Activated CD8-positive, alpha-beta T cell treated with anti-CD3 and anti-CD28 coated beads, Interleukin-2, amount 10 ng/mL, durations not matched to agents 7 days and 5 days (primary cell): ENCODE measurements around the gene EXOSC7. TPM values are rescaled to one million over a fixed set of nuclear protein-coding genes. Genes with fewer than 3 reads are reported as not detected.

Source experiments
- ATAC-seq: fragments of 150-1000 bp; cut with Tn5 transposase; one replicate; pipeline ENCODE4 v1.10.0; 2021; ENCODE audit warnings: moderate library complexity
- CTCF ChIA-PET: fragments of 350-600 bp; sonication (Branson Sonifier 250); formaldehyde crosslinking; loops from one replicate; lab custom pipeline; 2021; ENCODE audit warnings: antibody characterized with exemption; lab: Charles Lee
- POLR2A ChIA-PET: fragments of 350-600 bp; sonication (Branson Sonifier 250); formaldehyde crosslinking; loops from one replicate; lab custom pipeline; 2021; ENCODE audit warnings: antibody characterized with exemption; lab: Charles Lee
- DNase-seq: peaks from one replicate; pipeline ENCODE4 v3.0.0-alpha.2; 2020
- H3K27ac Mint-ChIP-seq: one replicate; pipeline ENCODE4 v1.8.0; 2021; ENCODE audit warnings: mild to moderate bottlenecking, mixed read lengths
- H3K27me3 Mint-ChIP-seq: one replicate; pipeline ENCODE4 v1.8.0; 2021; ENCODE audit warnings: low read depth, mixed read lengths
- H3K36me3 Mint-ChIP-seq: one replicate; pipeline ENCODE4 v1.8.0; 2021; ENCODE audit warnings: low read depth, mixed read lengths
- H3K4me1 Mint-ChIP-seq: one replicate; pipeline ENCODE4 v1.8.0; 2021; ENCODE audit warnings: low read depth, mixed read lengths
- H3K4me3 Mint-ChIP-seq: one replicate; pipeline ENCODE4 v1.8.0; 2021; ENCODE audit warnings: mild to moderate bottlenecking, mixed read lengths
- H3K9me3 Mint-ChIP-seq: one replicate; pipeline ENCODE4 v1.8.0; 2022; ENCODE audit warnings: mixed read lengths; ENCODE audit not compliant: insufficient read depth
- total RNA-seq, 2 experiments: library from RNA; stranded (reverse); gene quantifications; one replicate each; pipeline ENCODE4 v1.2.3, GENCODE V29; 2021

The EXOSC7 gene
- total RNA-seq, 2 experiments from 2014 or later: 49.5 to 50.1 TPM

- no peaks in the 10 kb centered on the region for H3K27me3 Mint-ChIP-seq
- ChIA-PET CTCF (no interaction called here), POLR2A (no interaction called here)
- H3K4me1 Mint-ChIP-seq: peaks cover 47% of the 10 kb centered on the region
- no peak overlapping the region for H3K4me3 Mint-ChIP-seq
- ATAC-seq (no peak), DNase-seq (no peak)
- no peak overlapping the region for H3K27ac Mint-ChIP-seq
- H3K9me3 Mint-ChIP-seq: no peaks in the 10 kb centered on the region
- peaks cover 33% of the 10 kb centered on the region for H3K36me3 Mint-ChIP-seq
Observed at GRCh38 chr3:44962621-44963393, 13.2 kb upstream of the EXOSC7 start.

GRCh38 chr3:44963571-44964325, 12.3 kb upstream of the EXOSC7 start:
- ATAC-seq: no peak
- DNase-seq: no peak
- Mint-ChIP-seq H3K27ac (no peak overlapping the region), H3K27me3 (no peaks in the 10 kb centered on the region), H3K4me1 (peaks cover 57% of the 10 kb centered on the region), H3K9me3 (no peaks in the 10 kb centered on the region), H3K36me3 (peaks cover 35% of the 10 kb centered on the region), H3K4me3 (no peak overlapping the region)
- ChIA-PET POLR2A (no interaction called here), CTCF (no interaction called here)

- Mint-ChIP-seq H3K9me3 (no peaks in the 10 kb centered on the region), H3K4me1 (peaks cover 71% of the 10 kb centered on the region), H3K27me3 (no peaks in the 10 kb centered on the region), H3K4me3 (no peak overlapping the region), H3K27ac (no peak overlapping the region), H3K36me3 (peaks cover 42% of the 10 kb centered on the region)
- DNase-seq (no peak), ATAC-seq (no peak)
- ChIA-PET POLR2A (no interaction called here), CTCF (no interaction called here)
Observed at GRCh38 chr3:44965165-44965564, 10.9 kb upstream of the EXOSC7 start.

GRCh38 chr3:44966795-44967278, 9.2 kb upstream of the EXOSC7 start:
- Mint-ChIP-seq H3K27ac (peak overlapping the region; percentile 68), H3K4me1 (peaks cover 86% of the 10 kb centered on the region), H3K36me3 (peaks cover 56% of the 10 kb centered on the region), H3K9me3 (no peaks in the 10 kb centered on the region), H3K27me3 (no peaks in the 10 kb centered on the region), H3K4me3 (peak overlapping the region; percentile 37)
- CTCF ChIA-PET: interaction anchor here (1.3 to 1.8 kb wide), 3 partner anchors 10 to 26 kb away, joined by 4 to 6 read pairs (median 4); no protein-coding TSS in a partner anchor
- ATAC-seq: peak; percentile 66
- no peak for DNase-seq
- POLR2A ChIA-PET: interaction anchor here (0.7 to 1.6 kb wide), 2 partner anchors 9 to 13 kb away, joined by 3 to 6 read pairs; partner anchors contain the start of genes EXOSC7 and ZDHHC3

GRCh38 chr3:44968447-44968858, 7.6 kb upstream of the EXOSC7 start:
- POLR2A ChIA-PET: no interaction called here
- H3K4me1 Mint-ChIP-seq: peaks cover 83% of the 10 kb centered on the region

GRCh38 chr3:44969154-44969827, 6.8 kb upstream of the EXOSC7 start:
- Mint-ChIP-seq H3K4me3 (peak overlapping the region; percentile 35), H3K9me3 (no peaks in the 10 kb centered on the region), H3K27me3 (no peaks in the 10 kb centered on the region), H3K27ac (peak overlapping the region; percentile 83), H3K36me3 (peaks cover 61% of the 10 kb centered on the region), H3K4me1 (peaks cover 80% of the 10 kb centered on the region)
- ChIA-PET POLR2A (no interaction called here), CTCF (interaction anchor here (0.7 kb wide), 1 partner anchor 13 kb away, joined by 3 read pairs; no protein-coding TSS in a partner anchor)
- ATAC-seq (peak; percentile 52), DNase-seq (peak; percentile 31)

More at GRCh38 chr3:44968447-44968858, 7.6 kb upstream of the EXOSC7 start:
- DNase-seq: no peak
- CTCF ChIA-PET: interaction anchor here (0.7 to 1.8 kb wide), 5 partner anchors 9 to 54 kb away, joined by 3 to 4 read pairs (median 3); no protein-coding TSS in a partner anchor
- Mint-ChIP-seq H3K4me3 (no peak overlapping the region), H3K36me3 (peaks cover 60% of the 10 kb centered on the region), H3K9me3 (no peaks in the 10 kb centered on the region), H3K27me3 (no peaks in the 10 kb centered on the region), H3K27ac (peak overlapping the region; percentile 83)
- ATAC-seq: no peak

GRCh38 chr3:44969828-44970179, 6.2 kb upstream of the EXOSC7 start:
- DNase-seq (no peak), ATAC-seq (peak; percentile 14)
- Mint-ChIP-seq H3K4me1 (peaks cover 80% of the 10 kb centered on the region), H3K27me3 (no peaks in the 10 kb centered on the region), H3K4me3 (peak overlapping the region; percentile 35), H3K36me3 (peaks cover 60% of the 10 kb centered on the region), H3K27ac (peak overlapping the region; percentile 83), H3K9me3 (no peaks in the 10 kb centered on the region)
- ChIA-PET POLR2A (no interaction called here), CTCF (no interaction called here)

GRCh38 chr3:44970926-44971490, 5.0 kb upstream of the EXOSC7 start:
- no peaks in the 10 kb centered on the region for H3K9me3 Mint-ChIP-seq
- H3K36me3 Mint-ChIP-seq: peaks cover 53% of the 10 kb centered on the region
- ChIA-PET POLR2A (no interaction called here), CTCF (no interaction called here)
- no peak overlapping the region for H3K4me3 Mint-ChIP-seq
- no peaks in the 10 kb centered on the region for H3K27me3 Mint-ChIP-seq
- H3K27ac Mint-ChIP-seq: no peak overlapping the region
- ATAC-seq: no peak
- no peak for DNase-seq
- H3K4me1 Mint-ChIP-seq: peaks cover 73% of the 10 kb centered on the region

GRCh38 chr3:44974416-44974815, 1.6 kb upstream of the EXOSC7 start:
- CTCF ChIA-PET: interaction anchor here (0.8 to 5.6 kb wide), 6 partner anchors 13 to 883 kb away, joined by 3 to 38 read pairs (median 4); no protein-coding TSS in a partner anchor
- Mint-ChIP-seq H3K27ac (peak overlapping the region; percentile 42), H3K4me1 (peaks cover 64% of the 10 kb centered on the region), H3K9me3 (no peaks in the 10 kb centered on the region), H3K36me3 (peaks cover 43% of the 10 kb centered on the region), H3K27me3 (no peaks in the 10 kb centered on the region), H3K4me3 (peak overlapping the region; percentile 97)
- DNase-seq (no peak), ATAC-seq (no peak)
- POLR2A ChIA-PET: interaction anchor here (2.1 to 2.7 kb wide), 3 partner anchors 11 to 31 kb away, joined by 9 to 20 read pairs (median 10); no protein-coding TSS in a partner anchor

GRCh38 chr3:44981220-44981619, 5.2 kb downstream of the EXOSC7 start:
- Mint-ChIP-seq H3K4me1 (peaks cover 85% of the 10 kb centered on the region), H3K27ac (no peak overlapping the region), H3K36me3 (peaks cover 35% of the 10 kb centered on the region), H3K9me3 (no peaks in the 10 kb centered on the region), H3K27me3 (no peaks in the 10 kb centered on the region), H3K4me3 (no peak overlapping the region)
- DNase-seq (no peak), ATAC-seq (no peak)
- ChIA-PET POLR2A (no interaction called here), CTCF (interaction anchor here (8.0 kb wide), 1 partner anchor 14 kb away, joined by 52 read pairs; no protein-coding TSS in a partner anchor)

- no peak for DNase-seq
- no peaks in the 10 kb centered on the region for H3K27me3 Mint-ChIP-seq
- ATAC-seq: peak; percentile 55
- CTCF ChIA-PET: interaction anchor here (8.0 kb wide), 1 partner anchor 14 kb away, joined by 52 read pairs; no protein-coding TSS in a partner anchor
- no peaks in the 10 kb centered on the region for H3K9me3 Mint-ChIP-seq
- peak overlapping the region; percentile 37 for H3K27ac Mint-ChIP-seq
- peaks cover 85% of the 10 kb centered on the region for H3K4me1 Mint-ChIP-seq
- peaks cover 37% of the 10 kb centered on the region for H3K36me3 Mint-ChIP-seq
- H3K4me3 Mint-ChIP-seq: no peak overlapping the region
- POLR2A ChIA-PET: no interaction called here
Observed at GRCh38 chr3:44981751-44982150, 5.7 kb downstream of the EXOSC7 start.
